Measurements from ENCODE around the gene EREG. TPM values are rescaled to one million over a fixed set of nuclear protein-coding genes. Genes with fewer than 3 reads are reported as not detected.

EREG gene
- total RNA-seq, 1 experiment from 2014 or later: not detected

- Histone ChIP-seq H4K5ac (ENCODE audit: insufficient read length, low read depth, low read length) (no peak overlapping the region), H2AFZ (ENCODE audit: low read length) (no peak overlapping the region), H2BK12ac (ENCODE audit: insufficient read length, low read depth, low read length) (no peak overlapping the region), H2BK120ac (ENCODE audit: low read depth, low read length, poor library complexity, severe bottlenecking) (no peak overlapping the region), H3K23ac (ENCODE audit: insufficient read length, low read depth, low read length) (no peak overlapping the region), H3K79me1 (ENCODE audit: insufficient read depth, low read depth, low read length, poor library complexity, severe bottlenecking) (no peaks in the 10 kb centered on the region), H3K9ac (ENCODE audit: extremely low read depth, insufficient read length, low read length) (no peak overlapping the region), H2AK5ac (ENCODE audit: insufficient read length, low read length) (no peak overlapping the region), H4K20me1 (ENCODE audit: control insufficient read depth, insufficient read depth, insufficient read length) (no peaks in the 10 kb centered on the region), H2BK15ac (ENCODE audit: low read depth, low read length) (no peak overlapping the region), H2BK5ac (ENCODE audit: insufficient read length, low read length) (no peak overlapping the region), H3K4me2 (ENCODE audit: insufficient read depth, insufficient read length, low read length) (no peak overlapping the region), H3K79me2 (ENCODE audit: insufficient read depth, low read length) (no peaks in the 10 kb centered on the region), H2BK20ac (ENCODE audit: low read depth, low read length, poor library complexity, severe bottlenecking) (no peak overlapping the region), H3K23me2 (ENCODE audit: insufficient read length, low read depth, low read length, poor library complexity, severe bottlenecking) (no peaks in the 10 kb centered on the region), H3K14ac (ENCODE audit: insufficient read depth, low read length) (no peak overlapping the region), H3T11ph (ENCODE audit: low read length) (no peak overlapping the region), H3K4me1 (ENCODE audit: insufficient read depth, low read length) (no peaks in the 10 kb centered on the region), H4K8ac (replicated peaks; ENCODE audit: insufficient read length, low read depth, low read length) (no peak overlapping the region), H3K56ac (ENCODE audit: insufficient read length, low read depth, low read length) (no peak overlapping the region), H3K4ac (ENCODE audit: low read depth, low read length) (no peak overlapping the region), H3K27ac (ENCODE audit: insufficient read length, low read depth, low read length) (no peak overlapping the region), H4K91ac (ENCODE audit: insufficient read length, low read depth, low read length) (no peak overlapping the region), H3K9me3 (ENCODE audit: control insufficient read depth, low read depth, low read length) (no peaks in the 10 kb centered on the region), H3K27me3 (ENCODE audit: insufficient read depth, low read length) (no peaks in the 10 kb centered on the region), H3K18ac (ENCODE audit: insufficient read length, low read depth, low read length) (no peak overlapping the region)
- Mint-ChIP-seq H3K9me3 (peaks cover 0 to 5% of the 10 kb centered on the region in 2 experiments; a peak in 2 of 5 replicates), H3K4me3 (no peak overlapping the region), H3K4me1 (peaks cover 6 to 7% of the 10 kb centered on the region in 2 experiments; a peak in 3 of 4 replicates), H3K27me3 (ENCODE audit: low read depth) (no peaks in the 10 kb centered on the region), H3K27ac (no peak overlapping the region), H3K36me3 (ENCODE audit: insufficient read depth in 1 of 3, low read depth in 3 of 3) (peaks cover 0 to 4% (median 0%) of the 10 kb centered on the region in 3 experiments; a peak in 1 of 7 replicates)
- no CpG with 5 or more reads among the region's 7 CpGs for WGBS (ENCODE audit: extremely low coverage, insufficient read length, low lambda C conversion rate)
- no peak for DNase-seq
- no peak for TF ChIP-seq CTCF (conservative IDR thresholded peaks at IDR 0.05)
Measured at GRCh38 chr4:74334636-74335035, 30.3 kb upstream of the EREG start.
